IPS-NIHi7 (cell line): ENCODE results near the gene UQCRH.

Experiments used
- DNase-seq: peaks from one replicate; pipeline ENCODE4 v3.0.0; 2012; ENCODE audit warnings: mixed read lengths; ENCODE audit errors: extremely low spot score

Gene UQCRH

DNA sequence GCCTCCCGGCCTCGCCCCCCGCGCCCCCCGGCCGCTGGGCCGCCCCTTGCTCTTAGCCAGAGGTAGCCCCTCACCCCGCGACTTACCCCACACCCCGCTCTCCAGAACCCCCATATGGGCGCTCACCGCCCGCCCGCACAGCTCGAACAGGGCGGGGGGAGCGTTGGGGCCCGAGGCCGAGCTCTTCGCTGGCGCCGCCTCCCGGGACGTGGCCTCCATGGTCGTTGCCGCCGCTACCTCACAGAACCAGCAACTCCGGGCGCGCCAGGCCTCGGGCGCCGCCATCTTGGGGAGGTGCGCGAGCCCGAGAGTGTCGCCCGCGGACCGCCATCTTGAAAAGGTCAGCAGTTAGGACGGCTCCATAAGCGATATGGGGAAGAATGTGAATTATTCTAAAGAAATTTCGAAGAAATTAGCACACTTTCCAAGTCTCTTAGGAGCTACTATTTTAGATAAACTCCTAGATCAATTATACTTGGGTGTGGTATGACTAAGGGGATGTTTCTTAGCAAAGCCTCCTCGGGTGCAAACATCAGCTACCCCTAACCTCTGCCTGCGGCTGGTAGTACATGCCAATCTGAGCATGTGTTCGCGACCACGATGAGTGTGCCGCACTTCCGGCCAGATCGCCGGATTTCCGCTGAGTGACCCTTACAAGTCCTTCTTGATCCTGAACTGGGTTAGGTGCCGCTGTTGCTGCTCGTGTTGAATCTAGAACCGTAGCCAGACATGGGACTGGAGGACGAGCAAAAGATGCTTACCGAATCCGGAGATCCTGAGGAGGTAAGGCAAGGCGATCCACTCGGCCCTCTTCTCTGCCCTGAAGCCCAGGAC is at the start of gene UQCRH, which contains the start of gene LRRC41:
Gene UQCRH, plus strand, starts transcription at position 661 of the 834 bp plus-strand sequence. Its CDS starts 69 bp downstream, at position 730.
Gene LRRC41, minus strand, starts transcription at position 579 of the 834 bp plus-strand sequence. Its CDS starts 294 bp downstream, at position 285.
- DNase-seq = peak; percentile 87

DNA sequence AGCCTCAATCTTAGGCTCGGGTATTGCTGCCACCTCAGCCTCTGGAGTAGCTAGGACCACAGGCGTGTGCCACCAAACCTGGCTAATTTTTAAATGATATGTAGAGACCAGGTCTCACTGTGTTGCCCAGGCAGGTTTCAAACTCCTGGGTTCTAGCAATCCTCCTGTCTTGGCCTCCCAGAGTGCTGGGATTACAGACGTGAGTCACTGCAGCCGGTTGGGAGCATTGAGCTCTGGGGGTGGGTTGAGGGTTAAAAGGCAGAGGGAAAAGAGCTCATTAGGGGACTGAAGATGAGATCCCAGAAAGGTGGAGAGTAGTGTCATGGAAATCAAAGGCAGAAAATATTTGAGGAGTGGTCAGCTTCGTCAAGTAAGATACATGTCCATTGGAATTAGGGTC is 48.8 kb upstream of the UQCRH start:
- no peak for DNase-seq

- DNase-seq = no peak
Measured at GRCh38 chr1:46256523-46256922, 47.0 kb upstream of the UQCRH start.

DNA sequence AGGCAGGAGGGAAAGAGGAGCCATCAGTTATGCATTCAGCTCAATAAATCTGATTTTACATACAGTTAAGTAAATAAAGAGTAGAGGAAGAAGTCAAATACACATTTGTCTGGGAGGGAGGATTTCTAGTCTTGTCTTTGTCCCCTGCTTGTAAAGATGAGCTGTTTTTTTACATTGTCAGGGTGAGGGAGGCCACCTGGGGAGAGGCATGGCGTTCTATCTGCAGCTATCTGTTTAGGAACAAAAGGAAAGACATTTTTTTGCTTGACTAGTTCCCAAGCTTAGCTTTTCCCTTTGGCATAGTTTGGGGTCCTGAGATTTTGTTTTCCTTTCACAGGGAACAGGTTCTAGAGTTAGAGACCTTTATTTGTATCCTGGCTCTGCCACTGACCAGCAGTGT is 41.0 kb upstream of the UQCRH start:
- no peak for DNase-seq

DNA sequence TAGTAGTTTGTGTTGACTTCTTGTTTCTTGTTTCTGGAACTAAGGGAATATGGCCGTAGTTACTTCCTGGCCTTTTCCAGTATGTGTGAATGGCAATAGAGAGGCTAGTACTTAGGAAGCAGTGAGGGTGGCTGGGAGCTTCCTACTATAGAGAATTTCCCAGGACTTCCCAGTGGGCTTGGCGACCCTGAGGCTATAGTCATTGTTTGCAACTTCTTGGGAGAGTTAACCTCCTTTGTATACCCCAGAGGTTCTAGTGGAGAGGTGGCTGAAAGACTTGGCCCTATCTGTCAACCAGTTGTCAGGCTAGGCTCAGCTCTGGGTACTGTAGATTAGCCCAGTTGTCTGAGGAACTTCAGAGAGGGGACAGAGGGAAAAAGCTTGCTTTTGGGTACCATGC is 40.4 kb upstream of the UQCRH start:
- DNase-seq = no peak

DNA sequence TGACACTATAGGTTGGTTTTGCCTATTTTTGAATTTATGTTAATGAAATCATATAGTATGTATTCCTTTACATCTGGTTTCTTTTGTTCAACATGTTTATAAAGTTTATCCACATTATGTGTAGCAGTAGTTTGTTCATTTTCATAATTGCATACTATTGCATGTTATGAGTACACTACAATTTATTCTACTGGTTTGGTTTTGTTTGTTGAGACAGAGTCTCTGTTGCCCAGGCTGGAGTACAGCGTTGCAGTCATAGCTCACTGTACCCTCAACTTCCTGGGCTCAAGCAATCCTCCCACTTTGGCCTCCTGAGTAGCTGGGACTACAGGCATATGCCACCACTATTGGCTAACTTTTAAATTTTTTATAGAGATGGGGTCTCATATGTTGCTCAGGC is 34.9 kb upstream of the UQCRH start:
- no peak for DNase-seq

- DNase-seq = no peak
Measured at GRCh38 chr1:46274225-46275029, 29.1 kb upstream of the UQCRH start.

DNA sequence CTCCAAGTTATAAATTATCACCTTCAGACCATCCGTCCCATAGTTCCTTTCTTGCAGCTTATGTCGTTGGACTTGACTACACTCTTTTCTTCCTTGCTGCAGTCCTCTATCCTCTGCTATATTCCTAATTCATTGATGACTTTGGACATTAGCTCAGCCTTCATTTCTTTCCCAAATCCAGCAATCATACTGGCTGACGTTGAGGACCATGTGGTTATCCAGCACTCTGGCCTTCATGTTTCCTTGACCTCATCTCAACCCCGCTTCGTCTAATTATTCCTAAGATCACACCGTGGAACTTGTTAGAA is 28.5 kb upstream of the UQCRH start:
- DNase-seq = no peak

DNA sequence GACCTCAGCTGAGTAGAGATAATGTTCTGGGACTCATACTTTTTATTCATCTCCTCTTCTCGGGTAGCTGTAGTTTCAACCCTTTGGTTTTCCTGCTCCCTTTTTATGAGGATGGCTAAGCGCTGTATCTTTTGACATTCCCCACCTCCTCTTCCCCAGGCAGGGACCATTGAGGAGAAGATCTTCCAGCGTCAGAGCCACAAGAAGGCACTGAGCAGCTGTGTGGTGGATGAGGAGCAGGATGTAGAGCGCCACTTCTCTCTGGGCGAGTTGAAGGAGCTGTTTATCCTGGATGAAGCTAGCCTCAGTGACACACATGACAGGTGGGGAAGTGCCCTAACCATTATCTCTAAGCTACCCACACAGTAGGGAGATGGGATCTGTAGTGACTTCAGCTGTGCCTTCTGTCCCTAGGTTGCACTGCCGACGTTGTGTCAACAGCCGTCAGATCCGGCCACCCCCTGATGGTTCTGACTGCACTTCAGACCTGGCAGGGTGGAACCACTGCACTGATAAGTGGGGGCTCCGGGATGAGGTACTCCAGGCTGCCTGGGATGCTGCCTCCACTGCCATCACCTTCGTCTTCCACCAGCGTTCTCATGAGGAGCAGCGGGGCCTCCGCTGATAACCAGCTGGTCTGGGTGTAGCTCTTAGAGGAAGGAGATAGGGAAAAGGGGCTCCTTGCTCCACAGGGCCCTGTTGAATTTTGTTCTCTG is 25.7 kb upstream of the UQCRH start:
- no peak for DNase-seq

DNA sequence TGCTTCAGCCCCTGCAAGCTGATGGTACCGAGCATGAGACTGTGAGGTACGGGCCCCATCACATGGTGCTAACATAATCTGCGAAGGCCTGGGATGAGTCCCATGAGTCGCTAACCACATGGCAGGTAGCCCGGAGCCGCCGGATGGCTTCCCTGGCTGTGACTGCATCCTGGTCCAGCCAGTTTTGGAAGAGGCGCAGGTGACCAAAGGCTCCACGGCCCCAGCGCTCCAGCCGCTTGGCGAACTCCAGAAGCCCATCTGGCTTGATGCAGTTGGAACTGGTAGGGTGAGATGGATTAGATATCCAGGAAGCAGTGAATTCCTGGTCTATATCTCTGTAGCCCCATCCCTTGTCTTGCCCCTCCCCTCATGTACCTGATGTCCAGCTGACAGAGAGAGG is 24.7 kb upstream of the UQCRH start:
- DNase-seq = no peak

DNA sequence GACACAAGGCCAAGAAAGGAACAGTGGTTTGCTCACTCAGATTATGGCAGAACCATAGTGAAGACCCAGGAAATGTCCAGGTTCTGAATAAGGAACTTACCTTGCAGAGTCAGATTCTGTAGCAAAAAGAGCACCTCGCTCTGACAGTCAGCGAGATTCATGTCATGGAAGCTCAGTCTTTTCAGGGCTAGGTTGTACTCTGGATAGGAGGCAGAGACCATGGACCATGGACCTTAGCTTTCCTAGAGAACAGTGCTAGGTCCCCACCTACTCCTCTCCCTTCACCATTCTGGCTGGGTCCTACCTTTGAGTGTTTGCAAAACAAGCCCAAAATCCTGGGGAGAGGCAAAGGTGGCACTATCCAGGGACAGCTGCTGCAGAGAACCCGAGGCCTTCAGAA is 23.4 kb upstream of the UQCRH start:
- no peak for DNase-seq

- DNase-seq = no peak
Measured at GRCh38 chr1:46281021-46281420, 22.5 kb upstream of the UQCRH start.

DNA sequence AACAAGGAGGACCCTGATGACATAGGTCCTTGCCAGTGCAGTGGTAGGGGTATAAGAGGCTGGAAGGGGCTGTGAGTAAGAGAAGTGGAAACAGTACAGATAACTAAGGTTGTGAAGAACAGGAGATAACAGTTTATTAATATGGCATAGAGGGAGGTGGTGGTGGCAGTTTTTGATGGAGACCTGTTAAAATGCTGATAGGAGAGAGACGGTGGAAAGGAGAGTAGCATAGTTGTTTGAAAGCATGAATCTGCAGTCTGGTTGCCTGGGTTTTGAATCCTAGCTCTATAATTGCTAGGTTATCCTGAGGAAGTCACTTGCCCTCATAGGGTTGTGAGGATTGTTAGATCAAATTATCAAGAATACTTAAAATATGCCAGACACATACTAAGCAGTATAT is 19.4 kb upstream of the UQCRH start:
- DNase-seq = no peak

DNA sequence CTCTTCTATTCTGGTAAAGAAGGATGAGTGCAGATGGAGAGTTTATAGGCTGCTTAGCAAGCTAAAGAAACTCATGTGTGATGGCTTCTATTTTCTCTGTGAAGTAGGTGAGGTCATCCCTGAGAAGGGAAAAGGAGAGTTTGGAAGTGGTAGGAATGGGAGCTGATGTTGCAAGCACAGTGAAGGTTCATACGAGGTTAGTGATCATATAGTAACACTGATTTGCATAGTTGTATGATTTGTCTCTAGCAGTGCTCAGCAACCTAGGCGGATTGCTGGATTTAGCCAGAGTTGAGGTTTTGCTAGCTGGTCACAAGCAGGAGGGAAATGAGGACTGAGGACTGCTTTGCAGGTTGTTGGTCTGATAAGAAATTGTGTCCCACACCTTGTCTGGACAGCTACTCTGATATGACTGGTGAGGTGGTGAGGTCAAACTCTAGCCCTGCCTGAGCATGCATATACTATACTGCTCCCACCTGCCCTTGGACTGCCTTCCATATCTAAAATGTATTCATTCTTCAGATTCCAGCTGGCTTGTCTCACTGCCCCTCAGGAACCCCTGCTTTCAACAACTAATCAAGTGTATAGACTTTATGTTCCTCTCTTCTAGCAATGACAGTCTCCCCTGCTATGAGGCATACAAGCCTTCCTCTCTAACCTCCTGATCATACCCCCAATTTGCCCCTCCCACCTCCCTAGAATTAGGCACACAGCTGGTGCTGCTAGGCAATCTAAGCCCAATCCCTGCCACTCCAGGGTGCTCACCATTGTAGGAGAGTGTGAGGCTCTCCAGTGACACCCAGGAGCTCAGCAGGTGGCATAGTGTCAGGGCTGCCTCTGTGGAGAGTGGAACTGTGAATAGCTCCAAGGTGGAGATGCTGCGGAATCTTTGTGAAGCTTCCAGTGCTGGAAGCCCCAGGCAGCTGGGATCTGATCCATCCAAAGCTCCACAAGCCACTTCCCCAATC is 18.6 kb upstream of the UQCRH start:
- DNase-seq = no peak

DNA sequence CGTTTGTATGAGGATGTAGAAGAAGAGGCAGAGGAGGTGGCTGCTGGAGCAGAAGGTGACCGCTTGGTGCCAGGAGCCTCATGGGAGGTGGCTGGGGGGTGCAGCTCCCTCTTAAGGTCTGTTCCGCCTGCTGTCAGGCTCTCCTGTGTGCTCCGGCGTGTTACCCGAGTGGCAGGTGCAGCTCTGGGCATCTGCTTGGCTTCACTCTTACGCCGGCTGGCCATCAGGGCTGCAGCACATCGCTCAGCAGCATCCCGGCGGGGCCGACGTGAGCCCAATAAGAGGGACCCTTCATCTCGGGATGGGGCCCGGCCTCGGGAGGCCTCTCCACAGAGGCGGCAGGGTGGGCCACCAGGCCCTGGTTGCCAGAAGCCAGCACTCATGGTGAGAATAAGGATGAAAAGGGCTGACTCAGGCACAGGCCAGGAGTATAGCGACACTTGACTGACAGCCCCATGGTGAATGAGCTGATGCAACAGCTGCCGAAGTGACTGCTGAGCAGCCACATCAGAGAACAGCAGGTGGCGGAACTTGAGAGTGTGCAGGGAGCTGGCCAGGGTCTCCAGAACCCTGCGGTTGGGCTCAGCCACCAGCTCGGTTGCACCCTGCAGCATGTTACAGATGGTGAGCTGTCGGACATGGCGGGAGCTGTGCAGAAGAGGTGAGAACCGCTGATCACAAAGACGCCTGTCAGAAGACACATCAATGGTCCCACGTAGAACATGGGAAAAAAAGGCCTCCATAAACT is 17.6 kb upstream of the UQCRH start:
- DNase-seq = no peak

- no peak for DNase-seq
Measured at GRCh38 chr1:46288485-46289133, 14.9 kb upstream of the UQCRH start.

DNA sequence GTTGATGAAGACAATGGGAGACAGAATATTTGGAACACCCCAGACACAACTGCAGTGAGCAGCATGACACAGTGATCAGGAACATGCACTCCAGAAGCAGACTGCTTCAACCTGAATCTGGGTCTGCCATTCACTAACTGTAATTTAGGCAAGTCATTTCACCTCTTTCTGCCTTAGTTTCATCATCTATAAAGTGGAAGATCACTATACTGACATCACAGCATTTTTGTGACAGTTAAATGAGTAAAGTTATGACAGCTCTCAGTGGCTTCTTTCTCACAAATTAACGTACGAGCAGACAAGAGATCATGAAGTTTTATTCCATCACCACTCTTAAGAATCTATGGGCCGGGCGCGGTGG is 14.4 kb upstream of the UQCRH start:
- no peak for DNase-seq

DNA sequence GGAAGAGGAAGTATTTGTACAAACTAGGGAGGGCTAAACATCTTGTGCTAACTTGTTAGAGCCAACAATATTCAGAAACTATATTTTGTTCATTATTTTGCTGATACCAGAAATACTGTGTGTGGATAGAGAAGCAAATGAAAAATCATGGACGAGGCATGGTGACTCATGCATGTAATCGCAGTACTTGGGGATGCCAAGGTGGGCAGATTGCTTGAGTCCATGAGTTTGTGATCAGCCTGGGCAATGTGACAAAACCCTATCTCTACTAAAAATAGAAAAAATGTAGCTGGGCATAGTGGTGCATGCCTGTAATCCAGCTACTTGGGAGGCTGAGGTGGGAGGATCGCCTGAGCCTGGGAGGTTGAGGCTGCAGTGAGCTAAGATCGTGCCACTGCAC is 13.5 kb upstream of the UQCRH start:
- no peak for DNase-seq

GRCh38 chr1:46295306-46295705 is 8.2 kb upstream of the UQCRH start:
- DNase-seq = no peak

- no peak for DNase-seq
Measured at GRCh38 chr1:46298387-46298786, 5.1 kb upstream of the UQCRH start.
